NCI-H1105 (cell line): ENCODE measurements around the gene FRG2C.
"Not testable (repeated sequence)": the region's sequence is repeated elsewhere in the genome, so short reads cannot be mapped to it uniquely, and the experiment has no call there.

Experiments
- DNase-seq: peaks from one replicate; lab custom pipeline; 2025; lab: John Stamatoyannopoulos, UW

Gene FRG2C

DNA sequence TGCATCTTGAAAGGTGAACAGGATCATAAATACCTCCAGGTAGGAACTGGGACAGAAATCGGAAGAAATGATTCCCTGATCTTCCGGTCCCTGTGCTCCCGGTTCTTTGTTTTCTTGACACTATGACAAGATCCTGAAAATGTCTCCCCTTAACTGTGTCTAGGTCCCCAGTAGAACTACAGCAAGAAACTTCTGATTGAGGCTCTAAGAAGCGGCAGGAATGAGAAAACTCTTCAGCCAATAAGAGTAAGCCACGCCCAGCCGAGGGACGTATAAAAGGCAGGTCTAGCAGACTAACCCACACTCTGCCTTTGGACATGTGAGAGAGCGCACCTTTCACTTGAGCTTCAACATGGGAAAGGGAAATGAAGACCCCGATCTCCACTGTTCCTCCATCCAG is at the start of gene FRG2C:
FRG2C (plus strand) TSS at position 301 of the 400 bp plus-strand sequence; CDS start at position 353, 52 bp downstream.
- DNase-seq, result not testable (repeated sequence)

DNA sequence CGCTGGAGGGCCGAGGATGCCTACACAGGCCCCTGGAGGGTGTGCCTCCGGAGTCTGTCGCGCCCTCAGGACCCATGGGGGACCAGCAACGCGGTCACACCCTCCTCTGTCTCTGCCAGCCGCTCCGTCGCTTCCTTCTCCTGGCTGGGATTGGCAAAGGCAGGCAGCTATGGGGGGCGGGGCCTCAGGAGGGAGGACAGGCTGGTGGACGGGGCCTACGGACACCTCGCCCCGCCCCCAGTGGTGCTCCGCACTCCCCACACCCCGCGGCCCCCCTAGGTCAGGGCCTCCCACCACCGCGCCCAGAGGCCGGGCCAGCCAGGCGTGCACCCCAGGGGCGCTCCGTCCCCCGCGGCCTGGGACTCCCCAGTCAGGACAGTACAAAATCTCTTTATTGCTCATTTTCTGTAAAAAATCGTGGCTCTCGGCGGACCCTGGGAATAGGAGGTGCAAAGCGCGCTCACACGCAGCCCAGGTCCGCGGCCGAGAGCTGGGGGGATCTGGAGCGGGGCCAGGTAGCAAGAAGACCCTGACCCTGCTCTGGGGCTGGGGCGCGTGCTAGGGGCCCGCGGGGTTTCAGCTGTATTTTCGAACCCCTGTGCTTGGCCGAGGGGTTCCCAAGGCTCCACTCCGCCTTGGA is 45.3 kb upstream of the FRG2C start:
- DNase-seq, result peak; percentile 34

DNA sequence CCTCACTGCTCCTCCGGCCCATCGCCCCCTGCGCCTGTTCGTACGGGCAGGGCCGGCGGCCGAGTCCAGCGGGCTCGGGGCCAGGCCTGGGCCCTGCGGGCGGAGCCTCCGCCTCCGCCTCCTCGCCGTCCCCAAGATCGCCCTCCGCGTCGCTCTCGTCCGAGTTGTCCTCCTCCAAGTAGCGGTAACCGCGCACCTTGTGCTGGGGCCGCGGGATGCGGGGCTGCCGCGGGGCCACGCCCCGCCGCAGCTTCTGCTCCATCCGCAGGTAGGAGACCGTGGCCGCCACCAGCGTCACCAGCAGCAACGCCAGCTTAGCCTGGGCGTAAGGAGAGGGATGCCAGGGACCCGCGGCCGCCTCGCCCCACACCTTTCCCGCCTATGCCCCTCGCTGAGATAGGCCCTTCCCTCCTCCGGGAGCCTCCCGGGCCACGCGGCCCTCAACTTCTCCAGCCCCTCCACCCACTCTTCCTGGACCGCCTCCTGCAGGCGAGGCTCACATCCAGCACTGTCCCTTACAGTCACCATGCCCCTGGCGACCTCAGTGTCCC is 44.6 kb upstream of the FRG2C start:
- peak; percentile 15 for DNase-seq

DNA sequence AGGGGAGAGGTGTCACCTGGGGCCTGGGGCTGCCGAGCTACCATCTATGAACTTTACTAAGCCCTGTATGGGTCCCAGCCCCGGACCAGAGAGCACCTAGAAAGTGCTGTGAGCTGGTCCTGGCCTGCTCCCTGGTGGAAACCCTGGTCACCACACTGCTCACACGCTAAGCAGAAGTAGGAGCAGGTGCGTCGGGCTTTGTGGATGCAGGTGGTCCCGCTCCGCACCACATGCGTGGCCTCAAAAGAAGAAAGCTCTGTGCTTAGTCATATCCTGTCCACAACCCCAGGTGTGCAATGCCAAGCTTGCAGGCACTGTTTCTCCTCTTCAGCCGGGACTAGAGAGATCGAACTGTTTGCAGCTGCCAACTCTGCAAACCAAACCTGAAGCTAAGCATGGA is 42.4 kb upstream of the FRG2C start:
- not testable (repeated sequence) for DNase-seq

DNA sequence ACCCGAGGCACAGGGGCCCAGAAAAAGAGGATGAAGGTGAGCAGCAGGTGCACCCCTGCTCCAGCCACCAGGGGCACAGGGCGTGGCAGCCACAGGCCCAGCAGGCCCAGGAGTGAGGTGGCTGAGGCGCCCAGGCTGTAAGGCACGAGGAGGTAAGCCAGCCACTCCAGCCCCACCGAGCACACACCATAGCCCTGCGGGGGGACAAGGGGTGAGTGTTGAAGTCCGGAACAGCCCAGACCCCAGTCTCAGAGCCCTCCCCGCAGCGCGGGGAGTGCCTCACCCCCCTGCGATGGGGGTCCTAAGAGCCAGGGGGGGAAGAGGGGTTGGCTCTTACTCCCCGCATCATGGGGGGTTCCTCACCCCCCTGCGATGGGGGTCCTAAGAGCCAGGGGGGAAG is 40.5 kb upstream of the FRG2C start:
- not testable (repeated sequence) for DNase-seq

DNA sequence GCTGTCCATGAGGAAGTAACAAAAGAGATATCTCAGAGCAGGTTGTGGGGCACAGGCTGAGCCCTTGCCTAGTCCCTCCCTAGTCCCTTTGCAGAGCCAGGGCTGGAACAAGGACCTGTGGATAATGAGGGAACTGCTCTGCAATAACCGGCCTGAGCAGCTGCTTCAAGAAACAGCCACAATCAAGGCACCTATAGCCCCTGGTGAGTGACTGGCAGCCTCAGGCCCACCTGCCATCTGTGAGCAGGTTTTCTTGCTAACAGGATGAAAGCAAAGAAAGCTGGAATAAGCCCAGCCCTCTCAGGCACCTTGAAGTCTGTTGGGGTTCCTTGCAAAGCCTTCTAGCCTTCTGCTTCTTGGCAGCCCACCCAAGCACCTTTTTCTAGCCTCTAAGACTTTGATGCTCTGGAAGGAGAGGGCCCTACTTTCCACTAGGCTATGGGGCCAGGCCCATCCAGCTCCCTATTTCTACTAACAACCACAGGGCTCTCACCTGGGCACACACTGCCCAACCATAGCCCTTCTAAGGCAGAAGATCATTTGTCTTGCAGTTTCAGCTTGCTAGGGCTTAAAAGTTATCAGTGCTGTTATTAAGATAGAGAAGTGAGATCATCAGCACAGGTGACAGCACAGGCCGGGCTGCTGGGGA is 33.1 kb upstream of the FRG2C start:
- not testable (repeated sequence) for DNase-seq

DNA sequence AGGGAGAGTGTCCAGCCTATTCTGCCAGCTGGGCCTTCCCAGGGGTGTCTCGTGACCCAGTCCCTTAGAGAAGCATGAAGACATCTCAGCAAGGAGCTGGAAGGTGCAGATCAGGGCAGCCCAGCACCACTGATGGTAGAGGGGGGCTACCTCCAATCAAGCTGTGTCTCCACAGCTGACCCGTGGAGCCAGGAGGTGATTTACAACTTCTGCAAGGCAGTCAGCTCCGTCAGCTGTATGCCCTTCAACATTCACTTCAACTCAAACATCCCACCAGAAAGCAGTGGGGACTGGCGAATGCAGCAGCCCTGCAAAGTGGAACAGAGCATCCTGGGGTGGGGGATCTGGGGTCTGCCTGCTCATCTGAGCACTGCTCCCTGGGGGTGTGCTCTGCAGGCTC is 32.6 kb upstream of the FRG2C start:
- no peak for DNase-seq

DNA sequence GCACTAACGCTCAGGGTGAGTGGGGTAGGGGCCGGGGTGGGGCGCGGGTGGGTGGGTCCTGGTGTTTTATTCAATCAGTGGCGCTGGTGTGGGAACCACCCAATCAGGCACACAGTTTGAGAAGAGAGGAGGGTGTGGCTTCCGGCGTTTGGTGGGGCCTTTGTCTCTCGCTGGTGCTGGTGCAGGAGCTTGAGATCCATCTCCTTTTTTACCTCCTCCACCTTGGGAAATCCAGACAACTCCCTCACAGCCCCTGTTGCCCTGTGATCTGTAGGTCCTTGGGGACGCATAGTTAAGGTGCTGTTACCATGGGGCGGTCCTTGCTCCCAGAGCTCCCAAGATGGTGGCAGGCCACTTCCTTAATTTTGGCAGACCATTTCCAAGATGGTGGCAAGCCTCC is 25.2 kb upstream of the FRG2C start:
- DNase-seq, result not testable (repeated sequence)

DNA sequence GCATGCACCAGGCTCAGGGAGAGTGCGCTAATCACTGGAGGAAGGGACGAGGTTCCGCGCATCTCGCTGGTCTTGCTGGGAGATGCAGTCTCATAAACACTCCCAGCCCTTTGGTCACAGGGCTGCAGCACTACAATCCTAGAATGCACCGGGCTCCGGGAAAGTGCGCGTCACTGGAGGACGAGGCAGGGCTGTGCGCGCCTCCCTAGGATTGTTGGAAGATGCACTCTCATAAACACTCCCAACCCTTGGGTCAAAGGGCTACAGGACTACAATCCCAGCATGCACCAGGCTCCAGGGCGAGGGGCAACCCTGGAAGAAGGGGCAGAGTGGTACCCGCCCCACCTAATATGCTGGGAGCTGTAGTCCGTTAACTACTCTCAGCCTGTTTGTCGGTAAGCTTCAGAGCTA is 23.0 kb upstream of the FRG2C start:
- not testable (repeated sequence) for DNase-seq

DNA sequence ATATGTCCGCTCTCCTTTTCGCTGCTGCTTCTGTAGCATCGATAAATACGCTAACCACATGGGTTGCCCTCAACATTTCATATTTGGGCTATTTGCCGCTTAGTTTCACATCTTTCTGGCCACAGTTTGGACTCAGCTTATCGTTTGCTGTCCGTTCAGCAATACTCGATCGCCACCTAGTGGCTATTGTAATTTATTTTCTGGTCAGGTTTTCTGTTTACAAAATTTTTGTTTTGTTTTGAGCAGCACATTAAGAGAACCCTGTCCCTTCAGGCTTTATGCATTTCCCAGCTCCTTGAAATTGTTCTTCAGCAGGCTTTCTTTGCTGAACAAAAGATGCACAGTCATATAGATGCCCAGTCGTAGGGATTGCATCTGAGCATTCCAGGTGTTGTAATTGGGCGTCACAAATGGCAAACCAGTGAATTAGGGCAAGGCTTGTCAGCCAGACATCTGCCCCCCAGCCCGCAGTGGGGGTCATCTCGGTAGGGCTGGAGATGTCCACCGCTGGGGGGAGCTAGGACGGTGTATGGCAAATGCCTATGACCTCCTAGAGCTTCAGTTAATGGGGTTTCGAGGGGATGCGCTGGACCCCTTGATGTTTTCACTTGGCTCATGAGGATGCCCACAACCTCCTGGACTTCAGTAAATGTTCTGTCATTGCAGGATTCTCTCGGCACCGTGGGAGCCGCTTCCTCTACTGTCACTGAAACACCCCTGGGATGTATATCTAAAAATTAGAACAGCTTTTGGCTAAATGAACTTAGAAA is 20.9 kb upstream of the FRG2C start:
- not testable (repeated sequence) for DNase-seq

DNA sequence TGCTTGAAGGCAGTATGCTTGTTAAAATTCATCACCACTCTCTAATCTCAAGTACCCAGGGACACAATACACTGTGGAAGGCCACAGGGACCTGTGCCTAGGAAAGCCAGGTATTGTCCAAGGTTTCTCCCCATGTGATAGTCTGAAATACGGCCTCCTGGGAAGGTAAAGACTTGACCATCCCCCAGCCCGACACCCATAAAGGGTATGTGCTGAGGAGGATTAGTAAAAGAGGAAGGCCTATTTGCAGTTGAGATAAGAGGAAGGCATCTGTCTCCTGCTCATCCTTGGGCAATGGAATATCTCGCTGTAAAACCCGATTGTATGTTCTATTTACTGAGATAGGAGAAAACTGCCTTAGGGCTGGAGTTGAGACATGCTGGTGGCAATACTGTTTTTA is 18.6 kb upstream of the FRG2C start:
- not testable (repeated sequence) for DNase-seq

DNA sequence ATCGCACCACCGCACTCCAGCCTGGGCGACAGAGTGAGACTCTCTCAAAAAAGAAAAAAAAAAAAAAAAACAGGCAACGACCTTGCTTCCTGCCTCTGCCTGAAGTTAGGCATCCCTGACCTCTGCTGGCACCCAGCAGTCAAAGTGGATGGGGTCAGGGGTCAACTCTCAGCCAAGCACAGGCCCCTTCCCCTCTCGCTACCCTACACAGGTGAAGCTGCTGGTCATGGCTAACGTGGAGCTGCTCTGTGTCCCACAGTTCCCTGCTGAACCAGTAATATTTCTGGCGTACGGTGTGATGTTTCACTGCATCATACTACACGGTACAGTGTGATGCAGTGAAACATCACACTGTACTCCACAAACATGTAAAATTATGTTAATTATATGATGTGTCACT is 13.9 kb upstream of the FRG2C start:
- DNase-seq, result no peak

DNA sequence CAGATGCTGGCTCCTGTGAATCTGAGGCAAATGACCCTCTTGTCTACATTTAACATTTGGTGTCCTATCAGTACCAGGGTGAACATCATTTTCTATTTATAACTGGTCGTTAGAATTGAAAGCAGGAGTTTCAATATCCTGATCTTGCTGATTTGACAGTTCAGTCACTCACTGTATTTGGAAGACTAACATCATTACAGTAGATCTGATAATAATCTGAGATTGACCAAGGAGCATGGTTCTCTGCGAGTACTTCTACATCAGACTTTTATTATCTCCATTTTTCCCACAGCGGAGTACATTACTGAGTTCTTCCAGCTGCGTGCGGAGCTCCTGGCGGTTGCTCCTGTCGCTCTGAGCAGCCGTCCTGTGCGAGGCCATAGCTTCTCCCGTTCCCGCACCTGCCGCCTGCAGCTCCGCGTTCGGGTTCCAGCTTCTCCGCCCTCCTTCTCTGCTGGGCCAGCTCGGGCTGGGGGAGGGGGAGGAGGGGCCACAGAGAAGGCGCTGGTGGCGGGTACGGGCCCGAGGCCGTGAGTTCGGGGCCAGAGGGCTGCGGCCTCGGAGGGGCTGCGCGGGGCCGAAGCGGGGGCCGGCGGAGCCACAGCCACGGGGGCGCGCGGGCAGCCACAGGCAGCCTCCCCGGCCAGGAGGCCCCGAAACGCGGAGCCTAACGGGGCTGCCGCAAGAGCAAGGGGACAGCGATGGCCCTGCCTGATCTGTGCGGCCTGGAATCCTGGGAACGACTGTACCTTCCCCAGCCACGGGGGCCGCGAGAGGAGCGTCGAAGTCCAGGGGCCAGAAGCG is 8.8 kb upstream of the FRG2C start:
- DNase-seq, result not testable (repeated sequence)

DNA sequence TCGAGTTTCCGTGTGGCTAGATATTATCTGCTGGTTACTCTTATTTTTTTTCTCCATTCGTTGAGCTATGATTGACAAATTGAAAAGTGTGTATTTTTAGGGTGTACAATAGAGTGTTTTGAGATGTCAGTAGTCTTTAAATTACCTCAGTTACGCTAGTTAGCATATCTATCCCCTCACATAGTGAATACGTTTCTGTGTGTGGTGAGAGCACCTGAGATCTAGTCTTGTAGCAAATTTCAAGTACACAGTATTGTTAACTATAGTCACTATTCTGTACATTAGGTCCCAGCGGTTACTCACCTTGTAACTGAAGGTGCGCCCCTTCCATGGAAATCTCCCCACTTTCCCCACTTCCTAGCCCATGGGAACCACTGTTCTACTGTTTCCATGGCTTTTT is 8.2 kb upstream of the FRG2C start:
- not testable (repeated sequence) for DNase-seq

DNA sequence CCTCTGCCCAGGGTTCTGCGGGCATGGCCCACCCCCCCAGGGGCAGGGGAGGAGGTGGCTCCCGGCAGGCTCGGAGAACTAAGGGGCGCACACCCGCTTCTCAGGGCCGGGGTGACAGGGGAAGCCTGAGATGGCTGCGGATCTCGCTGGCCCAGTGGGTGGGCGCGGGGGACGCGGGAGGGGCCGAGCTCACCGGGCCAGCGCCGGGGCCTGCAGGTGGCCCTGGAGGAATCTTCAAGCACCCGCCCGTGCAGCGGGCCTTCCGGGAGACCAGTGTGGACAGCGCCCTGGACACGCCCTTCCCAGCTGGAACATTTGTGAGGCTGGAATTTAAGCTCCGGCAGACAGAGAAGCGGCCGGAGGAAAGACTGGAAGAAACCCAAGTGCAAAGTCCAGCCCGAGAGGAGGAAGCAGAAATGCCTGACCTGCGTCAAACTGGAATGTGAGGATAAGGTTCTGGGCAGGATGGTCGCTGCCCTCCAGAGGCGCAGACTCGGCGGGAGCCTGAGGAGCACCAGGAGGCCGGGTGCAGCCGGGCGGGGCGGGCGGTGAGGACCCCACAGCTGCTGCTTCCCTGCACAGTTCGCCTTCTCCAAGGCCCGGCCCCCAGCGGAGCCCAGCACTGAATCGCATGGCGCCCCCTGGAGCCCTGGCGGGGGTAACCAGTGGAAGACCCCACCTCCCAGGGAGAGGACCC is 5.6 kb upstream of the FRG2C start:
- not testable (repeated sequence) for DNase-seq

DNA sequence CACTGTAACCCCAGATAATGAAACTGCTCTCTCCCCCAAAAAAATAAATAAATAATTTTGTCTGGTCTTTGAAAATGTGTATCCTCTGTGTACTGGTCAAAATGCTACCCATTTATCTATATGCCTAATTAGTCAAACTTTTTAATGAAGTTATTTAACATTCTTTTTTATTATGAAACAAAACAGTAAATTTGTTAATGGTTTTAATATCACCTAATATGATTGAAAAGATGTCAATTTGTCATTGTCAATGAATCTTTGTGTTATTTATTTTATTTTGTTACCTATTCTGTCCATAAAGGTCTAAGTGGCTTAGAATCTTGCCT is 5.1 kb upstream of the FRG2C start:
- DNase-seq, result not testable (repeated sequence)

DNA sequence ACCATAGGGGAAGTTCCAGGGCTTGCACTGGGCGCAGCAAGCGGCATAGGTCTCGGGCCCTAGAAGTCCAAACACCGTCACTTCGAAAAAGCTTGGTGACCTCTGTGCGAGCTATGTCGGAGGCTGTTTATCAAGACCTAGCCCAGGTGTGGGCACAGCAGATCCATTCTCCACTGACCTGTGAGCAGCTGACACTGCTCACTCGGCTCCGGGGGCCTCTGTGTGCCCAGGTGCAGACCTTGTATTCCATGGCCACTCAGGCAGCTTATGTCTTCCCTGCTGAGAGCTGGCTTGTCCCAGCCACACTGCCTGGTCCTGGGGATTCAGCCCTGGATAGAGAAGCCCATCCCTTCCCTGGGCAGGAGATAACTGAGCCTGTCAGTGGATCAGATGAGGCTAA is 1.5 kb downstream of the FRG2C start:
- DNase-seq, result not testable (repeated sequence)

DNA sequence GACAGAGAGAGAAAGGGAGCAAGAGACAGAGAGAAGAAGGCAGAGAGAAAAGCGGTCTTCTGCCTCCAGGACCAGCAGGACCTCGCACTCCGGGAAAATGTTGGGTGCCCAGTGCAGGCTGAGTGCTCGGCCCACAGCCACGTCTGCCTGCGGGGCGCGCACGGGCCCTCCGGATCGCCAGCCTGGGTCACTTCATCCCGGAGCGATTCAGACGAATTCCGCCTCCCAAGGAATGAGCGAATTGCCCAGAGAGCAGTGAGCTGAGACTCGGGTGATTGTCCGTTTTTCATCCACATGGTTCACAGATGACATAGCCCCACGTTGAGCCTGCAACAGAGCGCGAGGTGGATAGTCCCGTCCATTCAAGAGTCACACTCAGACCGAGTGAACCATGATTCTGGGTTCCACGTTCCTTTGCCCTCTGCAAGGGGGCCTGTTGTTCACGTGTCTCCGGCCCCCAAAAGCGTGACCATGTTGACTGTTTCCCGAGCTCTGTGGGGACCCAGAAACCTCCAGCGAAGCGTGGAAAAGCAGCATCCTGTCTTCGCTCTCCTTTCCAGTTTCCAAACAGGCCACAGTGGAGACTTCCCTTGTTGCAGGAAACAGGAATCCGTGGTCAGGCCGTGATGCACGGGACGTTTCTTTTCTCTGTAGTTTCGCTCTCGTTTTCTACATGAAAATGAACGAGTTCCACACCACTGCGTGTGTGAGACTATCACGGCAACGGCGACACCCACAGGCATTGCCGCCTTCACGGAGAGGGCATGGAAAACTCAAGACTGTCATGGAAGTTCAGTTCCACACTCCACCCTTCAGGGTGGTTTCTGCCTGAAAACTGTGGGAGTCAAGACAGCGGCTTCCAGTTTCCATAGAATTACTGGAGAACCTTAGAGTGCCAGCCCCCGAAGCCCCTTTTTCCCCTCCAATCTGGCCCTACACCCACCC is 3.9 kb downstream of the FRG2C start:
- DNase-seq, result not testable (repeated sequence)

DNA sequence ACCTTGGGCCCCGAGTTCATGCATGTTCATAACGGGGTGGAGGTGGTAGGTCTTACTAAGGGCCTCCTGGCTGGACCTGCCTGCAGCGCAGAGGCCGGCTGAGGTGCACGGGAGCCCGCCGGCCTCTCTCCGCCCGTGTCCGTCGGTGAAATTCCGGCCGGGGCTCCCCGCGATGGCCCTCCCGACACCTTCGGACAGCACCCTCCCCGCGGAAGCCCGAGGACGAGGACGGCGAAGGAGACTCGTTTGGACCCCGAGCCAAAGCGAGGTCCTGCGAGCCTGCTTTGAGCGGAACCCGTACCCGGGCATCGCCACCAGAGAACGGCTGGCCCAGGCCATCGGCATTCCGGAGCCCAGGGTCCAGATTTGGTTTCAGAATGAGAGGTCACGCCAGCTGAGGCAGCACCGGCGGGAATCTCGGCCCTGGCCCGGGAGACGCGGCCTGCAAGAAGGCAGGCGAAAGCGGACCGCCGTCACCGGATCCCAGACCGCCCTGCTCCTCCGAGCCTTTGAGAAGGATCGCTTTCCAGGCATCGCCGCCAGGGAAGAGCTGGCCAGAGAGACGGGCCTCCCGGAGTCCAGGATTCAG is 4.7 kb downstream of the FRG2C start:
- not testable (repeated sequence) for DNase-seq
